Lung (tissue), 12 donors: Measurements from ENCODE around the gene VPS72. TPM values are rescaled to one million over a fixed set of nuclear protein-coding genes. Genes with fewer than 3 reads are reported as not detected.

ENCODE experiments used
- ATAC-seq: fragments of 200-7000 bp; cut with Tn5 transposase; one replicate; pipeline ENCODE4 v1.9.1; 2020; ENCODE audit warnings: moderate number of reproducible peaks; ENCODE audit not compliant: insufficient read depth, low FRiP score
- DNase-seq, 3 donors: peaks; one replicate each; pipeline ENCODE4 v3.0.0-alpha.2; 2013 to 2017
- H3K27ac ChIP-seq, 2 donors: one replicate each; pipeline ENCODE4 v1.5.1; 2013; ENCODE audit warnings: mild to moderate bottlenecking in 2 of 2, moderate library complexity in 2 of 2, control low read depth in 1 of 2, inconsistent platforms in 1 of 2, low read depth in 1 of 2, low read length in 1 of 2
- H3K27me3 ChIP-seq, 3 donors: one replicate each; pipeline ENCODE4 v1.5.1; 2013; ENCODE audit warnings: low read length in 2 of 3; ENCODE audit not compliant: control insufficient read depth in 3 of 3, insufficient read depth in 3 of 3
- H3K36me3 ChIP-seq, 4 donors: one replicate each; pipeline ENCODE4 v1.5.1; 2013; ENCODE audit warnings: low read length in 4 of 4, mild to moderate bottlenecking in 1 of 4, moderate library complexity in 1 of 4; ENCODE audit not compliant: control insufficient read depth in 4 of 4, insufficient read depth in 4 of 4
- H3K4me1 ChIP-seq, 5 donors: one replicate each; pipeline ENCODE4 v1.5.1; 2013; ENCODE audit warnings: low read length in 5 of 5, mild to moderate bottlenecking in 2 of 5, moderate library complexity in 1 of 5; ENCODE audit not compliant: control insufficient read depth in 5 of 5, insufficient read depth in 5 of 5
- H3K4me3 ChIP-seq: one replicate; pipeline ENCODE4 v1.5.1; 2013; ENCODE audit warnings: mild to moderate bottlenecking, control low read depth, moderate library complexity
- H3K9ac ChIP-seq, 2 donors: one replicate each; pipeline ENCODE4 v1.5.1; 2013; ENCODE audit warnings: low read length in 2 of 2, control low read depth in 1 of 2; ENCODE audit not compliant: insufficient read depth in 1 of 2
- H3K9me3 ChIP-seq, 4 donors: one replicate each; pipeline ENCODE4 v1.5.1; 2013; ENCODE audit warnings: low read length in 3 of 4, mild to moderate bottlenecking in 1 of 4, moderate library complexity in 1 of 4; ENCODE audit not compliant: control insufficient read depth in 4 of 4, insufficient read depth in 3 of 4
- CTCF ChIP-seq: IDR thresholded peaks from 2 replicates; pipeline ENCODE4 v1.5.1; 2012; ENCODE audit warnings: mild to moderate bottlenecking; ENCODE audit errors: control extremely low read depth, extremely low read depth
- WGBS, 2 donors: extraction: QIAGEN DNeasy Blood & Tissue Kit; methylation state at CpG; one replicate each; pipeline ENCODE4 v1.1.7; 2013; 5-methylcytosine and 5-hydroxymethylcytosine counted together
- polyA plus RNA-seq, 2 donors: library from polyadenylated mRNA; stranded (reverse); fragments of 200-250 nt; gene quantifications; one replicate each; pipeline ENCODE4 v1.2.1, GENCODE V29; 2013
- total RNA-seq, 2 donors: library from RNA; depleted of rRNA in 1 of 2; stranded (reverse); fragments of >200 nt in 1 of 2; gene quantifications; one replicate each; pipeline ENCODE4 v1.2.1, GENCODE V29; 2014 to 2021
- donor health status: control.
- donor health status: control.
- donor health status: Bipolar disorder and iron deficiency.
- donor health status: healthy.
- donor health status: DM: yes; HTN: yes; CAD: no.

The VPS72 gene
- total and polyA plus RNA-seq, 4 donors: 28.6 to 39.1 (median 30.8) TPM

- TF ChIP-seq CTCF: no peak
- H3K4me3 ChIP-seq: no peak overlapping the region
- H3K27me3 ChIP-seq: no peaks in the 10 kb centered on the region
- no peak for ATAC-seq
- H3K9me3 ChIP-seq: no peaks in the 10 kb centered on the region
- WGBS, 2 donors: 68 to 83% methylated on average over 7 of the region's 7 CpGs
- H3K36me3 ChIP-seq: peaks cover 0 to 12% (median 5%) of the 10 kb centered on the region in 4 donors
- peak overlapping the region in 1 of 2 donors; percentile 30 for H3K9ac ChIP-seq
- peak overlapping the region in 1 of 2 donors; percentile 84 for H3K27ac ChIP-seq
- peak in 1 of 3 donors; percentile 30 for DNase-seq
- peaks cover 7 to 32% (median 12%) of the 10 kb centered on the region in 5 donors for H3K4me1 ChIP-seq
Measured at GRCh38 chr1:151143057-151143435, 47.0 kb downstream of the VPS72 start.

- Histone ChIP-seq H3K4me3 (no peak overlapping the region), H3K4me1 (peaks cover 7 to 32% (median 12%) of the 10 kb centered on the region in 5 donors), H3K27ac (peak overlapping the region in 1 of 2 donors; percentile 84), H3K27me3 (no peaks in the 10 kb centered on the region), H3K36me3 (peaks cover 0 to 13% (median 5%) of the 10 kb centered on the region in 4 donors), H3K9ac (no peak overlapping the region), H3K9me3 (no peaks in the 10 kb centered on the region)
- DNase-seq: no peak
- 89 to 90% methylated on average over 5 of the region's 5 CpGs for WGBS, 2 donors
- ATAC-seq: no peak
- no peak for TF ChIP-seq CTCF
Measured at GRCh38 chr1:151142411-151143056, 47.5 kb downstream of the VPS72 start.

- WGBS, 2 donors: 95 to 100% methylated on average over 7 of the region's 7 CpGs
- no peaks in the 10 kb centered on the region for H3K27me3 ChIP-seq
- ATAC-seq (no peak), DNase-seq (no peak)
- no peaks in the 10 kb centered on the region for H3K4me1 ChIP-seq
- no peak overlapping the region for H3K9ac ChIP-seq
- no peak overlapping the region for H3K27ac ChIP-seq
- no peak overlapping the region for H3K4me3 ChIP-seq
- peaks cover 0 to 43% (median 11%) of the 10 kb centered on the region in 4 donors for H3K36me3 ChIP-seq
- no peak for TF ChIP-seq CTCF
- H3K9me3 ChIP-seq: no peaks in the 10 kb centered on the region
Measured at GRCh38 chr1:151137789-151138188, 52.2 kb downstream of the VPS72 start.
